ENCODE measurements around the gene MT1M. TPM values are rescaled to one million over a fixed set of nuclear protein-coding genes. Genes with fewer than 3 reads are reported as not detected.

The MT1M gene
- total and polyA plus RNA-seq, 2 of the 4 experiments (the other 2 are of a cell fraction): 0.10 TPM; not detected in 1

DNA sequence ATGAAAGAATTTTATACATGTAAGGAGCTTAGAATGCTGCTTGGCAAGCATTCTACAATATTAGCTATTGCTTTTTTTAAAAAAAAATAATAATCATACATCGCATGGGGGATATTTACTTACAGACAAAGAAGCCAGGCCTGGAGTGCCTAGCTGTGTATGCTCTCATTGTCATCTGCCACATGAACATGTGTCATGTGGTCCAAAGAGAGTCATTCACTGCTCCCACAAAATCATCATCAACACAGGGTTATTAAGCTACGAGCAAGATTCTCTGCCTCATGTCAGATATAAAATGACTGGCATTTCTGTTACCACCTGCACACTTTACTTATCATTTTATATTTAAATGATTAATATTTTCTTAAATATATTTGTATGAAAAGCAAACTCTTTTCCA is 8.8 kb upstream of the MT1M start:
- ChIA-PET CTCF (no interaction called here), POLR2A (ENCODE audit: unreplicated experiment) (no interaction called here)
- TF ChIP-seq BHLHE40 (IDR thresholded peaks at IDR 0.05; ENCODE audit: low read depth, low read length) (no peak), SMC3 (IDR thresholded peaks at IDR 0.05; ENCODE audit: low read depth, low read length) (no peak), CHD1 (IDR thresholded peaks at IDR 0.05; ENCODE audit: low read depth, low read length) (no peak), MXI1 (IDR thresholded peaks at IDR 0.05; ENCODE audit: borderline replicate concordance, low read depth, low read length) (no peak), FOS (IDR thresholded peaks at IDR 0.05; ENCODE audit: low read depth, low read length) (no peak), RCOR1 (IDR thresholded peaks at IDR 0.05; ENCODE audit: insufficient replicate concordance, low read length) (no peak), MAFK (IDR thresholded peaks at IDR 0.05; ENCODE audit: low read depth, low read length) (no peak), MAZ (IDR thresholded peaks at IDR 0.05; ENCODE audit: borderline replicate concordance, low read depth, low read length) (no peak), CEBPB (IDR thresholded peaks at IDR 0.05; ENCODE audit: low read depth, low read length) (no peak), POLR2A (IDR thresholded peaks at IDR 0.05; ENCODE audit: low read depth, low read length) (no peak), RFX5 (IDR thresholded peaks at IDR 0.05; ENCODE audit: low read depth, low read length) (no peak), NFE2L2 (IDR thresholded peaks at IDR 0.05; ENCODE audit: low read depth, low read length) (no peak), RAD21 (IDR thresholded peaks at IDR 0.05; ENCODE audit: low read length) (no peak)
- TF ChIP-seq, protein P1, sequence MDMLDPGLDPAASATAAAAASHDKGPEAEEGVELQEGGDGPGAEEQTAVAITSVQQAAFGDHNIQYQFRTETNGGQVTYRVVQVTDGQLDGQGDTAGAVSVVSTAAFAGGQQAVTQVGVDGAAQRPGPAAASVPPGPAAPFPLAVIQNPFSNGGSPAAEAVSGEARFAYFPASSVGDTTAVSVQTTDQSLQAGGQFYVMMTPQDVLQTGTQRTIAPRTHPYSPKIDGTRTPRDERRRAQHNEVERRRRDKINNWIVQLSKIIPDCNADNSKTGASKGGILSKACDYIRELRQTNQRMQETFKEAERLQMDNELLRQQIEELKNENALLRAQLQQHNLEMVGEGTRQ (IDR thresholded peaks at IDR 0.05; ENCODE audit: low read depth, low read length): no peak
- TF ChIP-seq, protein P2, sequence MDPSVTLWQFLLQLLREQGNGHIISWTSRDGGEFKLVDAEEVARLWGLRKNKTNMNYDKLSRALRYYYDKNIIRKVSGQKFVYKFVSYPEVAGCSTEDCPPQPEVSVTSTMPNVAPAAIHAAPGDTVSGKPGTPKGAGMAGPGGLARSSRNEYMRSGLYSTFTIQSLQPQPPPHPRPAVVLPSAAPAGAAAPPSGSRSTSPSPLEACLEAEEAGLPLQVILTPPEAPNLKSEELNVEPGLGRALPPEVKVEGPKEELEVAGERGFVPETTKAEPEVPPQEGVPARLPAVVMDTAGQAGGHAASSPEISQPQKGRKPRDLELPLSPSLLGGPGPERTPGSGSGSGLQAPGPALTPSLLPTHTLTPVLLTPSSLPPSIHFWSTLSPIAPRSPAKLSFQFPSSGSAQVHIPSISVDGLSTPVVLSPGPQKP (IDR thresholded peaks at IDR 0.05; ENCODE audit: borderline replicate concordance, low read depth, low read length): no peak
- TF ChIP-seq, protein P3, sequence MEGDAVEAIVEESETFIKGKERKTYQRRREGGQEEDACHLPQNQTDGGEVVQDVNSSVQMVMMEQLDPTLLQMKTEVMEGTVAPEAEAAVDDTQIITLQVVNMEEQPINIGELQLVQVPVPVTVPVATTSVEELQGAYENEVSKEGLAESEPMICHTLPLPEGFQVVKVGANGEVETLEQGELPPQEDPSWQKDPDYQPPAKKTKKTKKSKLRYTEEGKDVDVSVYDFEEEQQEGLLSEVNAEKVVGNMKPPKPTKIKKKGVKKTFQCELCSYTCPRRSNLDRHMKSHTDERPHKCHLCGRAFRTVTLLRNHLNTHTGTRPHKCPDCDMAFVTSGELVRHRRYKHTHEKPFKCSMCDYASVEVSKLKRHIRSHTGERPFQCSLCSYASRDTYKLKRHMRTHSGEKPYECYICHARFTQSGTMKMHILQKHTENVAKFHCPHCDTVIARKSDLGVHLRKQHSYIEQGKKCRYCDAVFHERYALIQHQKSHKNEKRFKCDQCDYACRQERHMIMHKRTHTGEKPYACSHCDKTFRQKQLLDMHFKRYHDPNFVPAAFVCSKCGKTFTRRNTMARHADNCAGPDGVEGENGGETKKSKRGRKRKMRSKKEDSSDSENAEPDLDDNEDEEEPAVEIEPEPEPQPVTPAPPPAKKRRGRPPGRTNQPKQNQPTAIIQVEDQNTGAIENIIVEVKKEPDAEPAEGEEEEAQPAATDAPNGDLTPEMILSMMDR (conservative IDR thresholded peaks at IDR 0.05; ENCODE audit: low read depth, low read length): no peak
- Histone ChIP-seq H2AFZ (replicated peaks; ENCODE audit: low read length, poor library complexity) (no peak overlapping the region), H3K9ac (ENCODE audit: low read depth, low read length) (no peak overlapping the region), H3K27me3 (ENCODE audit: control insufficient read depth, insufficient read depth, low read length) (no peaks in the 10 kb centered on the region), H4K20me1 (ENCODE audit: insufficient read depth, low read length) (no peaks in the 10 kb centered on the region), H2BK120ac (ENCODE audit: low read depth, low read length) (no peak overlapping the region), H2BK15ac (ENCODE audit: low read depth, low read length) (no peak overlapping the region), H2BK20ac (ENCODE audit: low read depth, low read length) (no peak overlapping the region), H4K5ac (ENCODE audit: low read depth, low read length) (no peak overlapping the region), H3K27ac (ENCODE audit: insufficient read depth, low read length) (no peak overlapping the region), H3K4me3 (ENCODE audit: insufficient read depth, low read depth, low read length) (no peak overlapping the region), H3K4ac (ENCODE audit: low read depth, low read length) (no peak overlapping the region), H3K14ac (replicated peaks; ENCODE audit: low read depth, low read length) (no peak overlapping the region), H2AK9ac (replicated peaks; ENCODE audit: low read depth, low read length, poor library complexity) (no peak overlapping the region), H4K8ac (ENCODE audit: low read depth in 2 of 2, low read length in 2 of 2) (no peak overlapping the region), H3K36me3 (ENCODE audit: control insufficient read depth, insufficient read depth, low read length) (no peaks in the 10 kb centered on the region), H3K79me1 (ENCODE audit: low read depth in 1 of 2, low read length in 2 of 2) (peaks cover 3 to 13% of the 10 kb centered on the region in 2 experiments; a peak in 3 of 4 replicates), H2AK5ac (ENCODE audit: low read depth, low read length) (no peak overlapping the region), H4K91ac (ENCODE audit: insufficient read depth, low read depth, low read length) (no peak overlapping the region), H3K4me1 (ENCODE audit: control insufficient read depth, insufficient read depth, low read length) (peaks cover 17% of the 10 kb centered on the region), H3K56ac (ENCODE audit: extremely low read depth, insufficient read depth, low read length) (no peak overlapping the region), H3K9me3 (ENCODE audit: control insufficient read depth, insufficient read depth, low read length) (no peaks in the 10 kb centered on the region), H3K4me2 (ENCODE audit: low read depth, low read length) (no peak overlapping the region), H3K23ac (ENCODE audit: low read depth, low read length) (no peak overlapping the region), H3K9me1 (ENCODE audit: insufficient read depth, low read length) (peaks cover 8% of the 10 kb centered on the region; the same call in 1 of the 2 replicates), H2BK5ac (ENCODE audit: low read depth, low read length, poor library complexity, severe bottlenecking) (no peak overlapping the region), H3K18ac (ENCODE audit: low read depth, low read length) (no peak overlapping the region)
- no CpG with 5 or more reads among the region's 2 CpGs for WGBS, 2 experiments (ENCODE audit: extremely low coverage in 2 of 2, insufficient read length in 1 of 2)
- ATAC-seq (ENCODE audit: low read depth) (no peak), DNase-seq (no peak)
- intact Hi-C loops (cut with micrococcal nuclease): no loop called here
- BruUV-seq (replicated peaks): no TSS peak
- dilution Hi-C loops (cut with HindIII; ENCODE audit: low sequenced_read_pairs, unreplicated experiment): no loop called here
- in situ Hi-C loops (cut with MboI; ENCODE audit: low sequenced_read_pairs): no loop called here
